NCI-H2081 (cell line): ENCODE results near the gene DCST2.

Experiments
- DNase-seq, 2 experiments: peaks; one replicate each; lab custom pipeline; 2025; lab: John Stamatoyannopoulos, UW

The DCST2 gene

DNA sequence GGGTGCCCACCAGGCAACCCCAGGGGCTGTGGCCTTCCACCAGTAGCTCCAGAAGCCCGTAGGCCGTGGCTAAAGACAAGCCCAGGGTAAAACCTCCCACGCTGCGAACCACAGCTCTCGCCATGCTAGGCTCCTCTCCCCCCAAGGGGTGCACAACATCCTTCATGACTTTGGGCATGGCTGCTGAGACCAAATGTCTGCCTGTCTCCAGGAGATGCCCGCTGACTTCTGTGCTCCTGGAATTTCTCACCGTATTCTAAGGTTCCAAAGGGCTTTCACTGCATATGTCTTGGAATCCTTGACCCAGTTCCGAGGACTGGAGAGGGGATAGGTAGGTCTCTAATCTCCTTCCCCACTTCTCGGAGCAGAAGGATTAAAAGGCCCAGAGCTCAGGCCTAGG lies at the start of gene DCST2, which contains the start of gene DCST1:
TSS of gene DCST2 (minus strand) at position 258 of the 400 bp plus-strand sequence. CDS start at position 178, 80 bp downstream.
TSS of gene DCST1 (plus strand) at position 301 of the 400 bp plus-strand sequence. CDS start 213 bp downstream, outside the sequence.
- no peak for DNase-seq

DNA sequence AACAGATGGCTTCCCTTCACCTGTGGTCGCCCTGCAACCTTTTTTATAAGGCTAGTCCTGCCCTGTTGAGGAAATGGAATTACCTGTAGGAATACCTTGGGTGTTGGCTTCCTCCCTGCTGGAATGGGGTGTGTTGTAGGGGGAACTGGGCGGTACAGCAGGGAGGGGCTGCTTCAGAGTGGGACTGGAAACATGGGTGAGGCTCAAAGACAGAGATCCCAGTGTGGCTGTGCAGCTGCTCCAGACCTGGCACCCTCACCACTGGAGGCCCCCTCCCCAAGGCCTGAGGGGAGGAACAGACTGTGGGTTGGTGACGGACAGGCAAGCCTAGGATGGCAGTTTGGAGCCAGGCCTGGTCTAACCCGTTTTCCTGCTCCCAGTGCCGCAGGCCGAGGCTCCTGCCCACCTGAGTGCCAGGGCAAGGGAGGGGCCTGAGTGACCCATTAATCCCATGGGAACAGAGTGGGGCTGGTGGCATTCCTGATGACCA lies 49.5 kb upstream of the DCST2 start:
- no peak for DNase-seq

DNA sequence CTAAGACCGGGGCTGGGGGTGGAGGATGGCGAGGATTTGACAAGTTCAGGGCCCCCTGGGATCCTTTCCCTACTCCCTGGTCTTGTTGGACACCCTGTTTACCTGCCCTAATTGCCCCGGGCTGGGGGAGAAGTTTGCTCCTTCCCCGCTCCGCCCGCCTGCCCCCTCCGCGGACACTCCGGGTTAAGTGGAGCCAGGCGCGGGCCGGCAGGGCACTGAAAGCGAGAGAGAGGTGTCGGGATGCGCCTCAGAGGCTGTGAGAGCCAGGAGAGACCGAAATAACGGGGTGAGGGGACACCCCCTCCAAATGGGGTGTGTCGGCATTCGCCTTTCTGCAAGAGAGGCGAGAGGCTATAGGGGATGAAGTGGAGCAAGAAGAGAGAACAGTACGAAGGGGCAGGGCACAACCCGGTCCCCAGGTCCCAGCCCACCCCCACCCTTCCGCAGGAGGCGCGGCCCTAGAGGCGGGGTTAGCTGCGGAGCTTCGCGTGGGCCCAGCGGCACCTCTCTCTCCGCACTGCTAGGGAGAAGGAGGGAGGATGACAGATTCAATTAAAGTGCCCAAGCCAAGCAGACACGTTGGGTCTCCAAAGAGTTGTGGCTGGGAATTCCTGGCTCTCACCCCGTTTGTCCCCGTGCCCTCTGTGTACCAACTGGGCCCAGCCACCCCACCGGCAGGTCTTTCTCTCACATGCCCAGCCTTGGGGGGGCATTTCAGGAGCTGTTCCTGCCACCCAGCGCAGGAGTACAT lies 48.9 kb upstream of the DCST2 start:
- DNase-seq = no peak

DNA sequence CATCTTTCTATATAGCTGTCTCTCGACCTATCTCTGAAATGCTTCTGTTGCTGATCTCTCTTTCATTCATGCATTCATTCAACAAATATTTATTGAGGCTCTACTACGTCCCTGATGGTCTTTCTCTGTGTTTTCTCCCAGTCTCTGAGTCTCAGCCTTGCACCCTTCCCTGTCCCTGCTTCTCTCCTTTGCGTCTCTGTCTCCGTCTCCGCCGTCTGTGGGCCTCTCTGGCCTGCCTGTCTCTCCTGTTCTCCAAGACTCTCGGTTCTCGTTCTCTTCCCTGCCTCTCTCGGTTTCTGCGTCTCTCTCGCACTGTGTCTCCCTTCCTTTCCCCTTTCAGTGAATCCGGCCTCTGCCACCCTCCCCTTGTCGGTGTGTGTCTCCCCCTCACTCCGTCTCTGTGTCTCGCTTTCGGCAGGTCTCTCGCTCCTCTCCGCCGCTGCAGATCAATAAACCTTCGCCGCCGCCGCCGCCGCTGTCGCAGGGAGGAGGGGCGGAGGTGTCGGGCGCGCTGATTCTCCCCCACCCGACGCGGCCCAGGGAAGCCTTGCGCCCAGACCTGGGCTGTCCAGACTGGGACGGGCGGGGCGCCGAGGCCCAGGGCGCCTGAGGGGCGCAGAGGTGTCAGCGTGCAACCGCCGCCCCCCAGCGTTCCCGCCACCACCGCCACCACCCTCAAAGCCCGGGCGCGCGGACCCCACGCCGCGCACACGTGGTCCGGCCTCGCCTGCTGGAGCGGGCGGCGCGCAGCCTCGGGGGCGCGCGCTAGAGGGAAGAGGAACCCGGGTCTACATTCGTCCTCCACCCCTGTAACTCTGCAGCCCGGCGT lies 48.1 kb upstream of the DCST2 start:
- no peak for DNase-seq

DNA sequence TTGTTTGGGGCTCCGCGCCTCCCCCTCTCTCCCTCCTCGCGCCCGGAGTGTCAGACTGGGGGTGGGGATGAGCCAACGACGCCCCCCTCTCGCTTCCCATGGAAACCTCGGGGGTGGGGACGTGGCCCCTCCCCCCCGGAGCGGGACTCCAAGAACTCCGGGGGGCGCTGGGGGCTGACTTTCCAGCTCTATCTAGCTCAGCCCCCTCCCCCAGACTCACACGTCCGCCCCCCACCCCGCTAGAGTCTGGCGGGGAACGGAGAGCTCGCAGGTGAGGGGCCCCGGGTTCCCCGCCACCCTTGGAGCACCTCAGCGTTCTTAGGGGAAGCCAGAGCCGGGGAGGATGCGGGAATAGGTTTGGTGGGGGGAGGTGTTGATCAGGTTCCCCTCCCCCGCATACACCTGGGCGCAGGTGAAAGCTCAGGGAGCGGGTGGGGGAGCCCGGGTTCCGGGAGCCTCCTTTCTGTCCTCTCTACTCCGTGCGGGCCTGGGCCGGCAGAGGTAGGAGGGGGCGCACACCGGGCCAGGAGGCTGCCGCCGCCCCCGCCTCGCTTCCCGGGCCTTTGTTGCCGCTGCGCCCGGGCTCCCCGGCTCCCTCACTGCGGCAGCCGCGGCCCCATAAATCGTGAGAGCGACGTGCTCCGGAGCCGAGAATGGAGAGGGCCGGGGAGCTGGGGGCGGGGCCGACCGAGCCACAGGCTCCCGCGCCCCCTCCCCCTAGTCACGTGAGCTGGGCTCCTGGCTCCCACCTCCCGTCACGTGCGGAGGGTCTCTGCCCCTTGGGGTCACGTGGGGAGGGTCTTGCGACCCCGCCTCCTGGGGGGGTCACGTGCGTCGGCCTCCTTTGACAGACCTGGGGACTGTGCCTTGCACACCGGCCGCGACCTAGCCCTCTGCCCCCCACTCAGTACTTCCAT lies 47.0 kb upstream of the DCST2 start:
- peak in 1 of 2 experiments; percentile 33 for DNase-seq

DNA sequence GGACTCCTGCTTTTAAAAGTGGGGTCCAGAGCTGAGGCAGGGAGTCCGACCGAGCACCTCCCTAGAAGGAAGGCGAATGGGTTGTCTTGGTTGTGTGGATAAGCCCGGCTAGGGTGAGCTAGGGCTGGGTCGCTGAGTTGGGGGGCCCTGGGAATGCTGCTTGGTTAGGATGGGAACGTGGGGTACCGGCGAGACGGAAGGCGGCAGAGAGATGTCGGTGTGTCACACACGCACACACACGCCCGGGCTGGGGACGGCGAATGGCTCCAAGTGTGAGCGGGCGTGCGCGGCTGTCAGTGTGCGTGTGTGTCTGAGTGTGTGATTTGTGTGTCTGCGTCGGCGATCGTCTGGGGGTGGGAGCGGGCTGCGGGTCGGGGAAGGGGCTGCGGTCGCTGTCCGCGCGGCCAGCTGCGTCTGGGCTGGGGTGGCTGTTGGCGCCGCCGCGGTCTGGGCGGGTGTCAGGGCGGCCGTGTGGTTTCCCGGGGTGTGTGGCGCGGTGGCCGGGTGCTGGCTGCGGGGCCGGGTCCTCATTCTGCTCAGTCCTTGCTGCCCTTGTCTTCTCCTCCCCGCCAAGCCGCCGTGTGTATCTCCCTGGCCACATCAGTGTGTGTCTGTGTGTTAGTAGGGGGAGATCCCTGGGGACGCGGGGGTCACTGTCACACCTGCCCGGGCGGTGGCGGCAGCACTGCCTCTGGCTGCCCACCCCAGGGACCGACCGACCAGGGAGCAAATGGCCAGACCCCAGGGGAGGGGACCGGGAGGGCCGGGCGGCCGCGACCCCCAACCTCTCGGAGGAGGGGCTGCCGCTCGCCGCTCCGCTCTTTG lies 46.1 kb upstream of the DCST2 start:
- DNase-seq = no peak

DNA sequence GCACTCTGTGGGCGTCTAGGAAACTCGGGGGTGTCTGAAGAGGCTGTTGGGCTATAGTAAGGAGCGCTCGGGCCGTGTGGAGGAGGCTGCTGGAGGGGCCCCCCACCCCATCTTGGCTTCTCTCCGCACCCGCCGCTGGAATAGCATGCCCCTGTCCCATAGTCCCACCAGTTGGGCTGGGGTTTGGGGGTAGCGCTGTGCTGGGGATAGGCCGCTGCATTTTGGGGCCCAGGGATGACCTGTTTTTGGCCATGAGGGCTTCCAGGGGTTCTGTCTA lies 45.6 kb upstream of the DCST2 start:
- no peak for DNase-seq

DNA sequence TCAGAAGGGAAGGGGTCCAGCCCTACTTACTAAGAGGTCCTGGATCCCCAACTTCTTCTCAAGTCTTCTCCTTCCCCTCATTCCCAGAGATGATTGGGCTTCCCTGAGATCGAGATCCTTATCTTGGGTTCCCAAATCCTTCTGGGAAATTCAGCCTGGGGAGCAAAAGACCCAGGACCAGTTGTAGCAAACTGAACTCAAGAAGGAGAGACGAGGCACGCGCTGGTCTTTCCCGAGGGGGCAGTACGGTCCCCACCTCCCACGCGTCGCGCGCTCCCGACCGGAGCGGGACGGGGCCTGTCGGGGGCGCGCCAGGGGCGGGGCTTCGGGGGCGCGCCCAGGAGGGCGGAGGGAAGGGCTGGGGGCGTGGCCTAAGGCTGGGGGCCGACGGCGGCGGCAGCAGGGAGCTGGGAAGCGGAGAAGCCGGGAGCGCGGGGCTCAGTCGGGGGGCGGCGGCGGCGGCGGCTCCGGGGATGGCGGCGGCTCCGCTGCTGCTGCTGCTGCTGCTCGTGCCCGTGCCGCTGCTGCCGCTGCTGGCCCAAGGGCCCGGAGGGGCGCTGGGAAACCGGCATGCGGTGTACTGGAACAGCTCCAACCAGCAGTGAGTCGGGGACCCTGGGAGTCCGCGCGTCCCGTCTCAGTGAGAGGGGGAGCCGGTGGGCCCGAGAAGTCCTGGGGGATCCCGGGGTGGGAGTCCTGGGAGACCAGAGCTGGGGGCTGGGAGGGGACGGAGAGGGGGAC lies 45.1 kb upstream of the DCST2 start, which contains the start of gene EFNA3:
TSS of gene EFNA3 (plus strand) at position 369 of the 741 bp plus-strand sequence. CDS start at position 474, 105 bp downstream.
- peak; percentile 59 to 80 for DNase-seq

DNA sequence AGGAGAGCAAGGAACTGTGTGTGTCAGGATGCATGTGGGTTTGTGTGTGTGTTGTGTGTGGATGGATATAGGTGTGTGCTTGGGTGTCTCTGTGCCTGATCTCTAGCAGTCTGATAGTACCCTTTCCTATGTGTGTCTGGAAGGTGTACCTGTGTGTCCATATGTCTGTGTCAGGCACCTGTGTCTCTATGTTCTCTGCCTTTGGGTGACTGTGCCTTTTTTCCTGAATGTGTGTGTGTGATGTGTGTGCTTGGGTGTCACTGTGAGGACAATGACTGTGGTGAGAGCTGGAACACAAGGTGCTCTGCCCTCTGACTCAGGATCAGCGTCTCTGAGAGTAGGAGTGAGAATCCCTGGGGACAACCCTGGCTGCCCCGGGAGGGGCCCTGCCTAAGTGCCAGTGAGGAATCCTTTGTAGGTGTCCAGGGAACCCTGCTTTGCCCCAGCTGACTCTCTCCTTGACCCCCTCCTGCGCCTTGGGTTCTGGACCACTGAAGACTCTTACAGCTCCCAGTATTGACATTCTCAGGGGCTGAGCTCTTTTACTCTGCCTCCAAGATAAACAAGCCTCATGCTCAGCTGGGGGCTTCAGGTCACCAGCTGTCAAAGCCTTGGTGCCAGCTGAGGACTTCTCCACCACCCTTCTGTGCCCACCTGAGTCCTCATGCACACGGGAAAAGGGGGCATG lies 44.3 kb upstream of the DCST2 start:
- DNase-seq = no peak

DNA sequence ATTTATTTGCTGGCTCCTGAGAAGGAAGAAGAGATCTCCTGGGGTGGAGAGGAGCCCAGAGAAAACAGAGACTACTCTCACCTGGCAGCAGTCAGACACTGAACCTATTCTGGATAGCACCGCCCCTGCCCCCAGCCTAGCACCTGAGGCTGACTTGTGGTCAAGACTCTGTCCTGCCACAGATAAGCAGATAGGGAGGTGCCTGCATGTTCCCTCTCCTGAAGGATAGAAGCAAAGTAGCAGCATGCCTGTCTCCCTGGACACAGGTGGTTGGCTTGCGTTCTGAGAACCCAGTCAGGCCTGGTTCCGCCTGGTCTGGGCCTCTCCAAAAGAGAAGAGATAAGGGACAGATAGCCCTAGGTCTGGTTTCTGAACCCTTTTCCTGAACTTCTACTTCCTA lies 43.8 kb upstream of the DCST2 start:
- DNase-seq = no peak

DNA sequence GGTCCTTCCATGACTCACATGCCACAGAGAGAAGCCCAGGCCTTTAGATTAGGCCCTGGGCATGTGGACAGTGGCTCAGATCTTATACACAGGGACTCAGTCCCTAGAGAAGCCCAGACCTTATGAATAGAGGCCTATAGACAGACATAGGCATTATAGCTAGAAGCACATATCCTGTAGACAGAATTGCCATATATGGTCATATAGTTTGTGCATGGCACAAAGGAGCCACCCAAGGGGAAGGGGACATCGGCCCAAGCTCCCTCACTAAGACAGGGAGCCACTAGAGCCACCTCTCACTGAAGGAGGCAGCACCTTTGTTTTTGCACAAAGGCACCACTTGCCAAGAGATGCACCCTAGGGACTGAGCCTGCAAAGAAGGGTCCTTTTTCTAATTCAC lies 42.8 kb upstream of the DCST2 start:
- no peak for DNase-seq

DNA sequence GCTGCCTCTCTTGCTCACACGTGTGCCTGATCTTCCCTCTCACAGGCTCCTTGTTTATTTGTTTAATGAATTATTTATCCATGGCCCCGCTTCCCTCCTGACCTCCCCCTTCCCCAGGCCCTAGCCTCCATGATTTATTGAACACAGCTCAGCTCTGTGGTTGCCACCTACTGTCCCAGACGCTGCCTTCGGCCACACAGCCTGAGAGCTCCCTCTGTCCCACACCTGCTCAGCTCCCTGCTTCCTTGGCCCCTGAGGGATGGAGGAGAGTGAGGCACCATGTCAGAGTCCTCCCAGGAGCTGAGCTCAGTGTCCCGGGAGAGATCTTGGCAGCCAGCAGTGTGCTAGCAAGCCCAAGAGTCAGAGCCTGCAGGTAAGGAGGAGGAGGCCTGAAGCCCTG lies 42.0 kb upstream of the DCST2 start:
- DNase-seq = no peak

DNA sequence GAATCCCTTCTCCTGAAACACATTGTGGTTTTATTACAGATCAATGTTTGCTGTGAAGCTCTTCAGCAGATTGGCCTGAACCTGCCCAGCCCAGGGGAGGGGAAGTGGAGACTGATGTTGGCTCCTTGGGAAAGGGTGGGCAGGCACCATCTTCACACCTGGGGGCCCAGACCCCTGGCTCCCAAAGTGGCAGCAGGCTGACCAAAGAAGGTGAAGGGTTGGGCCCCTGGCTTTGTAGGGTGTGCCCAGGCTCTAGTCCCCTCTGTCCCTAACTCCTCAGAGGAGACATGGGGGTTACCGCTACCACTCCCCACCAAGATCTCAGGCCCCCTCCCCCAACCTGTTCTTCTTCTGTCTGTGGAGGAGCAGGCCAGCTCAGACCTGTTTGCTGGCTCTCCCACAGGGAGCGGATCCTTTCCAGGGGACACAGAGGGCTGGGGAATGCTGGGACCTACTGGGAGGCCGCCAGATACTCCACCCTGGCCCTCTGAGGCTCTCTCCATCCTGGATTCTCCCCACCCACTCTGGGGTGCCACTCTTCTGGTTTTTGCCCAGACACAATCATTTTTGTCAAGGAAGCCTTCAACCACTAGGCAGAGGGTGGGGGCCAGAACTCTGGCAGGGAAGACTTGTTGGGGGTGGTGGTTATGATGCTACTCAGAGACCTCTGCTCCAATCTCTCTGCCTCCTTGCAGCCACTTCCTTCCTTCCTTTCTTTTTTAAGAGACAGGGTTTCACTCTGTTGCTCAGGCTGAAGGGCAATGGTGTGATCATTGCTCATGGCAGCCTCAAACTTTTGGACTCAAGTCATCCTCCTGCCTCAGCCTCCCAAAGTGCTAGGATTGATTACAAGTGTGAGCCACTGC lies 40.0 kb upstream of the DCST2 start:
- DNase-seq = no peak

DNA sequence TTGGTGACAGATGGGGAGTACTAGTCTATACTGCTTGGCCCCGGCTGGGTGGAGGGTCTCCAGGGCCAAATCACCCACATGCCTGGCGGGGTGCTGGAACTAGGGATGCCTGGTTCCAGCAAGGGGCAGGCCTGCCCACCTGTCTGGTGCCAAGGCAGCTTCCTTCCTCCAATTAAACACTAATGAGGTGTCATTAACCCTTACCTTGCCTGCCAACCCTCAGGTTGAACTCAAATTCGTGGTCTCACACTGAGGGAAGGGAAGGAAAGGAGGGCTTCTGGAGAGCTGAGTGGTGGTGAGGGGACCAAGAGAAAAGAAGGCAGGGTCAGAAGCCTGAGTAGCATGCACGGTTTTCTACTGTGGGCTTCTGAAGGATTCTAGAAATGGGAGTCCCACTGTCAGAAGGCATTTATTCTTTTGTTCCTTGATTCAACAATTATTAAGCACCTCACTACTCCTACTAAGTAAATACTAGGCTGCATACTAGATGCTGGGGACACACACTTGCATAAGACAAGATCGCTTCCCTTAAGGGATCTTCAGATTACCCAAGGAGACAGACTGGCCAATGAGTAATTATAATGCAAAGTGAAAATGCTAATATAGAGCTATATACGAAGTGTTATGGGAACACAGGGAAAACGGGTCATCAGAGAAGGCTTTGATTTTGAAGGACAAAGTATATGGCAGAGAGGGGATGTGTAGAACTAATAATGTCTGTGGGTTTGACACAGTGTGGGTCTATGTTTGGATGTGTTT lies 39.1 kb upstream of the DCST2 start:
- DNase-seq = no peak

DNA sequence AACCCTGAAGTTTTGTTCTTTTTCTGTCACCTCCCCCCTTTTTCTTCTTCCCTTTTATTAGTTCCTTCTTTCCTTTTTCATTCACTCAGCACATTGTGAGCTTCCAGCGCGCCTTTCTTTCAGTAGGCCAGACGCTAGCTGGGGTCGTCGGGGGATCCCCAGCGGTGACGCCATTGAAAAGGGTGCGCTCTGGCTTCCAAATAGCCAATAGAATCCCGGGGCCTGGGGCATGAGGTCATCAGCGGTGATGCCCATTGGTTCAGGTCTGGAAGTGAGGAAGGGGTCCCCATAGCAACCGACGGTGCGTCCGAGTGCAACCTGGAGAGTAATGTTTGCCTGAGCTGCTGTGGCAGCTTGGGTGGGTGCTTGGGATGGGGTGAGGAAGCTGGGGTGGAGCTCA lies 38.1 kb upstream of the DCST2 start:
- no peak for DNase-seq

DNA sequence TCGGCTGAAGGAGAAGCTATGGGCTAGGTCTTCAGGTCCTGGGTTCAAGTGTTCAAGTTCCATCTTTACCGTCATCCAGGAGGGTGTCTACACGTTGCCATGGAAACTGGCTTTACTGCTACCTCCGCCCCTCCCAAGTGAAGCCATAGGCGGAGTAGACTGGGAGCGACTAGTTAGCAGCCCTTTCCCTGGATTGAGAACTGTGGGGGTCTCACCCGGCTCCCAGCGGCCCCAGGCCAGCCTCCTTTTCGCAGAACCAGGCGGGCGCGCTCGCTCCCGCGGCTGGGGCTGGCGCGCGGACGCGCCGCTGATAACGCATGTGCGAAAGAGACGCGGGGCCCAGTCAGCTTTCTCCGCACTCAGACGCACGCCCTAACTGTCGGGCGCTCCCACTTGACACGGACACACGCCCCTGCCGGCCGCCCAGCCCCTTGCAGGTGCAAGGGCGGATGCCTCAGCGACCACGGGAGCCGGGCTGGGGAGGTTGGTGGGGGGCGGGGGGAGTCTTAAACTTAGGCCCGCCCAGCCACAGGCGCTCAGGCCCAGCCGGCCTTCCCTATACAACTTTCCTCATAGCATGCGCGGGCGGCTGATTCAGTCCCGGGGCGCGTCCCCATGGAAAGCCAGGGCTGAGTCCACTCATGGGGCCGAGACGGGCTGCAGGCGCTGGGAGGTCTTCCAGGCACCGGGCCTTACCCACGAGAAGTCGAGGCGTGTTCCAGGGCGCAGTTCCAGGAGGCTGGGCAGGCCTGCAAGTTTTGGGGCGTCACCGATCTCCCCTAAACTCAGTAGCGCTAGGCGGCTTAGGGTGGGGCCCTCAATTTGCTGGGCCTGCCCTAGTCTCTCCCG lies 37.4 kb upstream of the DCST2 start:
- DNase-seq = peak; percentile 52 to 64

DNA sequence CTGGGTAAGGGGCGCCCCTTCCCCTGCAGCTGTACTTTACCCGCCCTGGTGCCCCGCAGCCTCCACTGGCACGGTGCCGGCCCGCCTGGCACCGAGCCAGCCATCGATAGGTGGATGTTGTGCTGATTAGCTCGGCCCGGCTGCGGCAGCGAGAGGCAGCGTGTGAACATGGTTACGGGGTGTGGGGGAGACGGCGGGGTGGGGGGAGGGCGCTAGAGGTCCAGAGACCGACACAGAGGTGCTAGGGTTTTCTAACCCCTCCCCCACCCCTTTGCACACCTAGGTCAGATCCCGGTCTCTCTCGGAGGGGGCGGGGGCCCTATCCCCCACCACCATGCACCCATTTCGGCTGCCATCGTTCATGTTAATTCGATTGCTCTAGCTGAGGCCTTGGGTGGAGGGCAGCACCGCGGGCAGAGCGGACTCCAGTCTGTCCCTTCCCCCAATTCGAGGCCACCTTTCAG lies 36.6 kb upstream of the DCST2 start:
- peak; percentile 42 to 62 for DNase-seq
